OCI-LY3 (cell line): Measurements from ENCODE around the gene ILDR2.
A peak's percentile ranks its signal among the peaks of the same experiment; 100 is the strongest.

Source experiments
- H2AFZ ChIP-seq: fragments of 200-600, 300-600 bp; shearing (Covaris generic); 2 replicates; pipeline ENCODE4 v1.6.0; 2014; ENCODE audit warnings: antibody characterized with exemption, low read depth, low read length
- H3K27ac ChIP-seq: fragments of 200-600, 300-600 bp; sonication (generic); 2 replicates; pipeline ENCODE4 v1.5.1; 2014; ENCODE audit warnings: mild to moderate bottlenecking, low read length, moderate library complexity, mixed read lengths
- H3K27me3 ChIP-seq: fragments of 200-600, 300-600 bp; sonication (generic); 2 replicates; pipeline ENCODE4 v1.6.1; 2014; ENCODE audit warnings: low read depth, low read length, mixed read lengths
- H3K36me3 ChIP-seq: fragments of 200-600, 300-600 bp; sonication (generic); replicated peaks from 2 replicates; pipeline ENCODE3; 2014; ENCODE audit warnings: low read depth, low read length, mixed read lengths
- H3K4me1 ChIP-seq: fragments of 300-600, 200-600 bp; sonication (generic); 2 replicates; pipeline ENCODE4 v1.6.1; 2014; ENCODE audit warnings: low read length, mixed read lengths
- H3K4me2 ChIP-seq: fragments of 200-600, 300-600 bp; sonication (generic); 2 replicates; pipeline ENCODE4 v1.6.1; 2014; ENCODE audit warnings: low read length, mixed read lengths
- H3K4me3 ChIP-seq: fragments of 300-600, 200-600 bp; sonication (generic); 2 replicates; pipeline ENCODE4 v1.5.1; 2014; ENCODE audit warnings: antibody characterized with exemption, mild to moderate bottlenecking, low read length, moderate library complexity
- H3K79me2 ChIP-seq: fragments of 300-600, 200-600 bp; shearing (Covaris generic); 2 replicates; pipeline ENCODE4 v1.6.1; 2014; ENCODE audit warnings: mild to moderate bottlenecking, low read length, mixed read lengths
- H3K9ac ChIP-seq: fragments of 300-600, 200-600 bp; shearing (Covaris generic); 2 replicates; pipeline ENCODE4 v1.6.0; 2014; ENCODE audit warnings: mild to moderate bottlenecking, low read length, moderate library complexity
- H3K9me3 ChIP-seq: fragments of 200-600, 300-600 bp; shearing (Covaris generic); 2 replicates; pipeline ENCODE4 v1.6.1; 2014; ENCODE audit warnings: low read length, mixed read lengths; ENCODE audit not compliant: insufficient read depth
- H4K20me1 ChIP-seq: fragments of 200-600, 300-600 bp; sonication (generic); 2 replicates; pipeline ENCODE4 v1.6.1; 2016; ENCODE audit warnings: low read length, mixed read lengths; ENCODE audit not compliant: insufficient read depth
- CTCF ChIP-seq: fragments of 200-600, 300-600 bp; sonication (generic); IDR thresholded peaks from 2 replicates; pipeline ENCODE4 v1.5.1; 2014; ENCODE audit warnings: antibody characterized with exemption, low read length, low read depth
- EZH2phosphoT487 ChIP-seq: fragments of 200-600 bp; shearing (Covaris generic); IDR thresholded peaks from 2 replicates; pipeline ENCODE4 v1.6.1; 2018; ENCODE audit warnings: antibody characterized with exemption, mixed run types, low read depth

The ILDR2 gene

GRCh38 chr1:166900987-166901386, 74.4 kb downstream of the ILDR2 start:
- TF ChIP-seq EZH2phosphoT487 (no peak), CTCF (no peak)
- Histone ChIP-seq H2AFZ (peak overlapping the region; percentile 3; the same call in 1 of the 2 replicates), H3K27ac (no peak overlapping the region), H3K4me3 (no peak overlapping the region), H3K36me3 (no peaks in the 10 kb centered on the region), H3K27me3 (0 out of 2 replicates have a peak, but pooled peaks cover 2% of the 10 kb centered on the region), H4K20me1 (no peaks in the 10 kb centered on the region), H3K4me2 (peak overlapping the region; percentile 23; the same call in 1 of the 2 replicates), H3K9ac (no peak overlapping the region), H3K4me1 (peaks cover 18% of the 10 kb centered on the region), H3K9me3 (peaks cover 17% of the 10 kb centered on the region; the same call in 1 of the 2 replicates), H3K79me2 (no peaks in the 10 kb centered on the region)

DNA sequence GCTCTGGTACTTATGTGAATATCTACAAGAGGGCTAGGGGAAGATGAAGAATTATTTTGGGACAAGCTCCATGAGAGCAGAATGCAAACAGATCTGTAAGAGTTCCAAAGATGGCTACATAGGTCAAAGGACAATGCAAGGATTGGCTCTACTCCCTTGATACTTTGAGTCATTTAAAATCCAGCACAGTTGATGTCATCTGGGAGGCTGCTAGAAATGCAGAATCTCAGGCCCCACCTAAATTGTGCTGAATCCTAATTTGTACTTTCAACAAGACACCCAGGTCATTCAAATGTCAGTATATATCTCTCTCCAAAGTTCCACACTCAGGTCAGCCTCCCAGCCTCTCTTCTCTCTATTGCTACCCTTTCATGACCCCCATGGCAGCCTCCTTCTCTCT, 75.6 kb downstream of the ILDR2 start:
- Histone ChIP-seq H3K36me3 (no peaks in the 10 kb centered on the region), H3K9ac (no peak overlapping the region), H3K27ac (no peak overlapping the region), H2AFZ (no peak overlapping the region), H4K20me1 (no peaks in the 10 kb centered on the region), H3K4me2 (no peak overlapping the region), H3K4me3 (no peak overlapping the region), H3K27me3 (0 out of 2 replicates have a peak, but pooled peaks cover 9% of the 10 kb centered on the region), H3K79me2 (no peaks in the 10 kb centered on the region), H3K9me3 (peaks cover 17% of the 10 kb centered on the region; the same call in 1 of the 2 replicates), H3K4me1 (peaks cover 18% of the 10 kb centered on the region)
- no peak for TF ChIP-seq EZH2phosphoT487
- no peak for TF ChIP-seq CTCF

DNA sequence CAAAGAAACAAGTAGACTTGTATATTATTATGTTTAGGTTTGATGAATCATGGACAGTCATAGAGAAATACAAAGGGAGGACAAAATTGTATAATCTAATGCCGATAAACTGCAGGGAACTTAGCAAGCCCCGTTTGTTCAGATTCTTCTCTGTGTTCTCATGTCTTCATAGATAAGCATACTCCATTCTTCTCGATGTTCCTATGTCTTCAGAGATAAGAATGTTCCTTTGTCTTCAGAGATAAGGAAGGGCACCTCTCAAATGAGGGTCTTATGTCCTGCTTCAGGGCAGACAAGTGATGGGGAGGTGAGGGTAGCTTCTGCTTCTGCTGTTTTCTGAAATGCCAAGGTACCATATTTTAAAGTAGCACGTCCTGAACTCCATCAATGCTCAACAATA, 79.6 kb downstream of the ILDR2 start:
- Histone ChIP-seq H3K27ac (no peak overlapping the region), H3K36me3 (no peaks in the 10 kb centered on the region), H3K4me2 (no peak overlapping the region), H3K4me3 (no peak overlapping the region), H3K4me1 (0 out of 2 replicates have a peak, but pooled peaks cover under 1% of the 10 kb centered on the region), H2AFZ (no peak overlapping the region), H3K27me3 (peaks cover 20% of the 10 kb centered on the region; the same call in 1 of the 2 replicates), H3K79me2 (no peaks in the 10 kb centered on the region), H4K20me1 (no peaks in the 10 kb centered on the region), H3K9ac (no peak overlapping the region), H3K9me3 (peaks cover 17% of the 10 kb centered on the region; the same call in 1 of the 2 replicates)
- TF ChIP-seq EZH2phosphoT487 (no peak), CTCF (no peak)

GRCh38 chr1:166889776-166890175, 85.6 kb downstream of the ILDR2 start:
- H3K27ac ChIP-seq, result no peak overlapping the region
- H3K27me3 ChIP-seq, result peaks cover 12% of the 10 kb centered on the region; the same call in 1 of the 2 replicates
- no peaks in the 10 kb centered on the region for H3K79me2 ChIP-seq
- no peaks in the 10 kb centered on the region for H3K36me3 ChIP-seq
- no peak overlapping the region for H3K9ac ChIP-seq
- no peak overlapping the region for H3K4me3 ChIP-seq
- TF ChIP-seq CTCF (no peak), EZH2phosphoT487 (no peak)
- no peak overlapping the region for H2AFZ ChIP-seq
- no peaks in the 10 kb centered on the region for H3K4me1 ChIP-seq
- no peaks in the 10 kb centered on the region for H3K9me3 ChIP-seq
- no peaks in the 10 kb centered on the region for H4K20me1 ChIP-seq
- H3K4me2 ChIP-seq, result no peak overlapping the region
